Colonic mucosa (tissue), 4 donors: ENCODE data around the gene GLI3. TPM values are rescaled to one million over a fixed set of nuclear protein-coding genes. Genes with fewer than 3 reads are reported as not detected.

Experiments
- DNase-seq: peaks from one replicate; pipeline ENCODE4 v3.0.0-alpha.2; 2020
- H3K27ac ChIP-seq: fragments of 200-600 bp; one replicate; pipeline ENCODE4 v1.8.0; 2021
- H3K27me3 ChIP-seq: fragments of 200-600 bp; one replicate; pipeline ENCODE4 v1.8.0; 2021
- H3K36me3 ChIP-seq: fragments of 200-600 bp; one replicate; pipeline ENCODE4 v1.8.0; 2021
- H3K4me1 ChIP-seq: fragments of 200-600 bp; one replicate; pipeline ENCODE4 v1.8.0; 2021; ENCODE audit warnings: mild to moderate bottlenecking
- H3K4me3 ChIP-seq: fragments of 200-600 bp; one replicate; pipeline ENCODE4 v1.8.0; 2021
- H3K9ac ChIP-seq, 2 donors: one replicate each; pipeline ENCODE4 v1.7.0; 2013; ENCODE audit warnings: control low read depth in 2 of 2, low read depth in 2 of 2, low read length in 2 of 2
- H3K9me3 ChIP-seq: fragments of 200-600 bp; one replicate; pipeline ENCODE4 v1.8.0; 2021
- intact Hi-C: fragments of 100-400 bp; cut with DNase I; formaldehyde crosslinking; loops from one replicate; pipeline ENCODE4 v1.14.1; 2022
- total RNA-seq, 2 donors: library from RNA; stranded (reverse); fragmentation: NEBNext Ultra II Directional in 1 of 2; extraction: Animal tissue kit (Norgen Biotek cat#: 25700) in 1 of 2; gene quantifications; one replicate each; pipeline ENCODE4 v1.2.1, GENCODE V29; 2021
- TF ChIP-seq, protein P1 (sequence below): fragments of 200-600 bp; IDR thresholded peaks from one replicate; pipeline ENCODE4 v1.8.0; 2022; ENCODE audit warnings: antibody characterized with exemption, mild to moderate bottlenecking
- donor health status: healthy.
- donor health status: DM: no; HTN: no; CAD: no.
- donor health status: DM: no; HTN: no; CAD: no.

The GLI3 gene
- total RNA-seq, 2 donors from 2014 or later, result 1.8 to 8.0 TPM

DNA sequence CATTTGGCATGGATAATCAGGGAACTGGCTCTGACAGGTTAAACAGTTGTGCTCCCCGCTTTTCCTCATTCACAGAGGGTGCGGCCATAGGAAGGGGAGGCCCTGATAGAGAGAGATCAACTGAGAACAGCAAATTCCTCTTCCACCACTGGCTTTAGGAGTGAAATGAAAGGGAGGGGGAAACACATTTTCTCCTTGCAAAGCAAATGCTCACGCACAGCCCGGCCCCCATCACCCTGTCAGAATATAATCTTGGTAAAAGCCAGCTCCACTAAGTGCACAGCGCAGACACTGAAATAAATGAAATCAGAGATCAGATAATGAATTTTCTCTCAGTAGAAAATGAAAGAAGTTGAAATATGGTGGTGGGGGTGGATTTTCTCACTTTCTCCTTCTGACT lies 187.2 kb downstream of the GLI3 start:
- Histone ChIP-seq H3K4me1 (no peaks in the 10 kb centered on the region), H3K9ac (no peak overlapping the region), H3K36me3 (no peaks in the 10 kb centered on the region), H3K27me3 (no peaks in the 10 kb centered on the region), H3K9me3 (no peaks in the 10 kb centered on the region), H3K27ac (no peak overlapping the region), H3K4me3 (no peak overlapping the region)
- TF ChIP-seq, protein P1, sequence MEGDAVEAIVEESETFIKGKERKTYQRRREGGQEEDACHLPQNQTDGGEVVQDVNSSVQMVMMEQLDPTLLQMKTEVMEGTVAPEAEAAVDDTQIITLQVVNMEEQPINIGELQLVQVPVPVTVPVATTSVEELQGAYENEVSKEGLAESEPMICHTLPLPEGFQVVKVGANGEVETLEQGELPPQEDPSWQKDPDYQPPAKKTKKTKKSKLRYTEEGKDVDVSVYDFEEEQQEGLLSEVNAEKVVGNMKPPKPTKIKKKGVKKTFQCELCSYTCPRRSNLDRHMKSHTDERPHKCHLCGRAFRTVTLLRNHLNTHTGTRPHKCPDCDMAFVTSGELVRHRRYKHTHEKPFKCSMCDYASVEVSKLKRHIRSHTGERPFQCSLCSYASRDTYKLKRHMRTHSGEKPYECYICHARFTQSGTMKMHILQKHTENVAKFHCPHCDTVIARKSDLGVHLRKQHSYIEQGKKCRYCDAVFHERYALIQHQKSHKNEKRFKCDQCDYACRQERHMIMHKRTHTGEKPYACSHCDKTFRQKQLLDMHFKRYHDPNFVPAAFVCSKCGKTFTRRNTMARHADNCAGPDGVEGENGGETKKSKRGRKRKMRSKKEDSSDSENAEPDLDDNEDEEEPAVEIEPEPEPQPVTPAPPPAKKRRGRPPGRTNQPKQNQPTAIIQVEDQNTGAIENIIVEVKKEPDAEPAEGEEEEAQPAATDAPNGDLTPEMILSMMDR, result no peak
- intact Hi-C loops, result no loop called here
- no peak for DNase-seq

GRCh38 chr7:42046483-42046882 lies 190.5 kb downstream of the GLI3 start:
- no peak for DNase-seq
- intact Hi-C loops, result no loop called here

GRCh38 chr7:42045961-42046360 lies 191.0 kb downstream of the GLI3 start:
- DNase-seq, result no peak

More at GRCh38 chr7:42046483-42046882, 190.5 kb downstream of the GLI3 start:
- H3K4me3 ChIP-seq, result no peak overlapping the region
- H3K27me3 ChIP-seq, result no peaks in the 10 kb centered on the region
- H3K9ac ChIP-seq, result no peak overlapping the region
- H3K27ac ChIP-seq, result no peak overlapping the region
- H3K36me3 ChIP-seq, result no peaks in the 10 kb centered on the region
- TF ChIP-seq, protein P1, result no peak
- no peaks in the 10 kb centered on the region for H3K4me1 ChIP-seq
- H3K9me3 ChIP-seq, result no peaks in the 10 kb centered on the region

GRCh38 chr7:42039921-42040320 lies 197.1 kb downstream of the GLI3 start:
- Histone ChIP-seq H3K9ac (no peak overlapping the region), H3K27me3 (no peaks in the 10 kb centered on the region), H3K4me1 (no peaks in the 10 kb centered on the region), H3K9me3 (no peaks in the 10 kb centered on the region), H3K36me3 (no peaks in the 10 kb centered on the region), H3K27ac (no peak overlapping the region), H3K4me3 (no peak overlapping the region)
- intact Hi-C loops, result no loop called here
- no peak for DNase-seq
- TF ChIP-seq, protein P1, result no peak

More at GRCh38 chr7:42045961-42046360, 191.0 kb downstream of the GLI3 start:
- TF ChIP-seq, protein P1, result no peak
- no peaks in the 10 kb centered on the region for H3K4me1 ChIP-seq
- no peak overlapping the region for H3K4me3 ChIP-seq
- H3K36me3 ChIP-seq, result no peaks in the 10 kb centered on the region
- H3K27me3 ChIP-seq, result no peaks in the 10 kb centered on the region
- intact Hi-C loops, result no loop called here
- H3K9ac ChIP-seq, result no peak overlapping the region
- no peak overlapping the region for H3K27ac ChIP-seq
- H3K9me3 ChIP-seq, result no peaks in the 10 kb centered on the region

GRCh38 chr7:42035210-42035609 lies 201.8 kb downstream of the GLI3 start:
- TF ChIP-seq, protein P1, result no peak
- Histone ChIP-seq H3K9ac (no peak overlapping the region), H3K9me3 (no peaks in the 10 kb centered on the region), H3K4me1 (no peaks in the 10 kb centered on the region), H3K27me3 (no peaks in the 10 kb centered on the region), H3K27ac (no peak overlapping the region), H3K4me3 (no peak overlapping the region), H3K36me3 (no peaks in the 10 kb centered on the region)
- intact Hi-C loops, result no loop called here
- DNase-seq, result no peak
